Measurements from ENCODE around the gene CSF2RB. TPM values are rescaled to one million over a fixed set of nuclear protein-coding genes. Genes with fewer than 3 reads are reported as not detected.
A peak's percentile ranks its signal among the peaks of the same experiment; 100 is the strongest.

Gene CSF2RB
- total RNA-seq, 1 experiment from 2014 or later, result 0.07 TPM

DNA sequence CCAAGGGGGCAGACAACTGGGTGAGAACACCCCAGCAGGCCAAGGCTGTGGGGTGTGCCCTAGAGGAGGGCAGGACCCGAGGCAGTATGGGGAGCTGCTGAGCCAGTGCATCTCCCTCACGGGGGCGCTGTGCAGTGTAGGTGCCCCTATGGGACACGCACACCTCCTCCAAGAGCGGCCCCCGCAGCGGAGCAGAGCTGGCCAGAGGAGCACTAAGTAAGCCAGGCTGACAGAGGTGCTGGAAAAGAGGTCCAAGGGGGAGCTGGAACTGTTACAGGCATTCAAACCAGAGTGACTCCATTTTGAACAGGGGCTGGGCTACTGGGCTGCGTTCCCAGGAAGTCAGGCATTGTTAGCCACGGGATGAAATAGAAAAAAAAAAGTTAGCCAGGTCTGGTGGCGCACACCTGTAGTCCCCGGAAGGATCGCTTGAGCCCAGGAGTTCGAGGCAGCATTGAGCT, 64.0 kb downstream of the CSF2RB start:
- DNase-seq (ENCODE audit: low spot score) (peak; percentile 93), ATAC-seq (peak; percentile 96)
- Mint-ChIP-seq H3K27ac (peak overlapping the region; percentile 87), H3K36me3 (no peaks in the 10 kb centered on the region), H3K27me3 (ENCODE audit: low read depth) (peaks cover 15% of the 10 kb centered on the region), H3K4me3 (peak overlapping the region; percentile 77), H3K4me1 (peaks cover 13% of the 10 kb centered on the region), H3K9me3 (no peaks in the 10 kb centered on the region)
- ChIA-PET POLR2A (interaction anchor here (0.6 to 1.7 kb wide), 2 partner anchors 121 to 429 kb away, joined by 3 to 4 read pairs; no protein-coding TSS in a partner anchor), CTCF (interaction anchor here (0.6 to 3.4 kb wide), 92 partner anchors 9 to 509 kb away, joined by 3 to 66 read pairs (median 5); partner anchors contain the start of genes CACNG2, IFT27, IL2RB and KCTD17)
- no peak for TF ChIP-seq MXD4 (CRISPR knock-in tag; IDR thresholded peaks at IDR 0.05; ENCODE audit: borderline replicate concordance)
- no peak for TF ChIP-seq PRRX2 (CRISPR knock-in tag; IDR thresholded peaks at IDR 0.05)
- peak; percentile 58; the same call in 1 of the 2 replicates for TF ChIP-seq HMGXB4 (CRISPR knock-in tag; IDR thresholded peaks at IDR 0.05)
- no peak for TF ChIP-seq TEAD1 (CRISPR knock-in tag; IDR thresholded peaks at IDR 0.05)
- 0 out of 2 replicates have a peak, but pooled peaks have one; percentile 53 for TF ChIP-seq FOXP4 (CRISPR knock-in tag; IDR thresholded peaks at IDR 0.05)
- no peak for TF ChIP-seq IRF1 (CRISPR knock-in tag; IDR thresholded peaks at IDR 0.05)
- no peak for TF ChIP-seq ZBTB21 (CRISPR knock-in tag; IDR thresholded peaks at IDR 0.05; ENCODE audit: borderline replicate concordance)
- TF ChIP-seq TCF7 (CRISPR knock-in tag; IDR thresholded peaks at IDR 0.05; ENCODE audit: low read depth), result no peak
- no peak for TF ChIP-seq AFF4 (CRISPR knock-in tag; IDR thresholded peaks at IDR 0.05; ENCODE audit: borderline replicate concordance)
- no peak for TF ChIP-seq NFATC4 (CRISPR knock-in tag; IDR thresholded peaks at IDR 0.05)
- 0 out of 2 replicates have a peak, but pooled peaks have one; percentile 55 for TF ChIP-seq FOXP1 (CRISPR knock-in tag; IDR thresholded peaks at IDR 0.05; ENCODE audit: borderline replicate concordance)
- TF ChIP-seq, protein P1, sequence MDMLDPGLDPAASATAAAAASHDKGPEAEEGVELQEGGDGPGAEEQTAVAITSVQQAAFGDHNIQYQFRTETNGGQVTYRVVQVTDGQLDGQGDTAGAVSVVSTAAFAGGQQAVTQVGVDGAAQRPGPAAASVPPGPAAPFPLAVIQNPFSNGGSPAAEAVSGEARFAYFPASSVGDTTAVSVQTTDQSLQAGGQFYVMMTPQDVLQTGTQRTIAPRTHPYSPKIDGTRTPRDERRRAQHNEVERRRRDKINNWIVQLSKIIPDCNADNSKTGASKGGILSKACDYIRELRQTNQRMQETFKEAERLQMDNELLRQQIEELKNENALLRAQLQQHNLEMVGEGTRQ (CRISPR knock-in tag; IDR thresholded peaks at IDR 0.05), result no peak
- no peak for TF ChIP-seq NR2C2 (CRISPR knock-in tag; IDR thresholded peaks at IDR 0.05)
- TF ChIP-seq IRF2 (CRISPR knock-in tag; IDR thresholded peaks at IDR 0.05; ENCODE audit: borderline replicate concordance, low read depth), result no peak
- TF ChIP-seq, protein P2, sequence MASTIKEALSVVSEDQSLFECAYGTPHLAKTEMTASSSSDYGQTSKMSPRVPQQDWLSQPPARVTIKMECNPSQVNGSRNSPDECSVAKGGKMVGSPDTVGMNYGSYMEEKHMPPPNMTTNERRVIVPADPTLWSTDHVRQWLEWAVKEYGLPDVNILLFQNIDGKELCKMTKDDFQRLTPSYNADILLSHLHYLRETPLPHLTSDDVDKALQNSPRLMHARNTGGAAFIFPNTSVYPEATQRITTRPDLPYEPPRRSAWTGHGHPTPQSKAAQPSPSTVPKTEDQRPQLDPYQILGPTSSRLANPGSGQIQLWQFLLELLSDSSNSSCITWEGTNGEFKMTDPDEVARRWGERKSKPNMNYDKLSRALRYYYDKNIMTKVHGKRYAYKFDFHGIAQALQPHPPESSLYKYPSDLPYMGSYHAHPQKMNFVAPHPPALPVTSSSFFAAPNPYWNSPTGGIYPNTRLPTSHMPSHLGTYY (CRISPR knock-in tag; IDR thresholded peaks at IDR 0.05), result no peak
- TF ChIP-seq MYBL2 (CRISPR knock-in tag; IDR thresholded peaks at IDR 0.05), result no peak
- TF ChIP-seq ZNF138 (CRISPR knock-in tag; conservative IDR thresholded peaks at IDR 0.05), result no peak
- TF ChIP-seq GTF2I (CRISPR knock-in tag; conservative IDR thresholded peaks at IDR 0.05), result no peak
- TF ChIP-seq ZSCAN18 (CRISPR knock-in tag; IDR thresholded peaks at IDR 0.05), result 0 out of 2 replicates have a peak, but pooled peaks have one; percentile 65
- TF ChIP-seq ATF6 (CRISPR knock-in tag; IDR thresholded peaks at IDR 0.05), result no peak
- TF ChIP-seq SMAD4 (CRISPR knock-in tag; IDR thresholded peaks at IDR 0.05), result no peak
- peak; percentile 38; the same call in 1 of the 2 replicates for TF ChIP-seq SP1 (CRISPR knock-in tag; conservative IDR thresholded peaks at IDR 0.05)
- no peak for TF ChIP-seq ESRRA (CRISPR knock-in tag; IDR thresholded peaks at IDR 0.05; ENCODE audit: borderline replicate concordance)
- TF ChIP-seq NFYB (CRISPR knock-in tag; conservative IDR thresholded peaks at IDR 0.05; ENCODE audit: low read depth), result no peak
